Islet precursor cell (in vitro differentiated cells): ENCODE data around the gene CARD18.
"Not testable (repeated sequence)": the region's sequence is repeated elsewhere in the genome, so short reads cannot be mapped to it uniquely, and the experiment has no call there.

Source experiments
- DNase-seq: peaks from one replicate; pipeline ENCODE4 v3.0.0-alpha.2; 2018

The CARD18 gene

DNA sequence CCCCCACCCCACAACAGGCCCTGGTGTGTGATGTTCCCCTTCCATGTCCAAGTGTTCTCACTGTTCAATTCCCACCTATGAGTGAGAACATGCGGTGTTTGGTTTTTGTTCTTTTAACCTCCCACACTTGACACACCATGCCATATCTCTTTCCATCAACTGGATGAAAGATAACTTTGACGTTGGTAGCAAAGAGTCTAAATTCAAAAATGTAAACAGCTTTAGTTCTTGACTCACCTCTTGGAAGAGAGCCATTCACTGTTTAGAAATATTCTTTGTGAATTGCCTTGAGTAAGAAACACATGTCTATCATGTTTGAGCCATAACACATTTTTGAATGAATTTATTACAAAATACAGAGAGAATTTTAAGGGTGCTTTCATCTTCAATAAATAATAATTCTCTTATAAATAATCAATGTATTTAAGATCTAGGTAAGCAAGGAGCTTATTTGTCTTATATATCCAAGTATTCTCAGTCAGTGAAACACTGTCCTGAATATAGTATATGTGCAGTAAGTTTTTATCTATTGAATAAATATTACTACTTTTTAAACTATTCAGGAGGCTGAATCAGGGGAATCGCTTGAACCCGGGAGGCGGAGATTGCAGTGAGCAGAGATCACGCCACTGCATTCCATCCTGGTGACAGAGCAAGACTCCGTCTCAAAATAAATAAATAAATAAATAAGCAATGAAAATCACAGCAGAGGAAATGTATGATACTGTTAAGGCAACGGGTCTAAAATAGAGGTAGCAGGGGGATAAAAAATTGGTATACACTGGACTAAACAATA, 6.7 kb downstream of the CARD18 start:
- no peak for DNase-seq

DNA sequence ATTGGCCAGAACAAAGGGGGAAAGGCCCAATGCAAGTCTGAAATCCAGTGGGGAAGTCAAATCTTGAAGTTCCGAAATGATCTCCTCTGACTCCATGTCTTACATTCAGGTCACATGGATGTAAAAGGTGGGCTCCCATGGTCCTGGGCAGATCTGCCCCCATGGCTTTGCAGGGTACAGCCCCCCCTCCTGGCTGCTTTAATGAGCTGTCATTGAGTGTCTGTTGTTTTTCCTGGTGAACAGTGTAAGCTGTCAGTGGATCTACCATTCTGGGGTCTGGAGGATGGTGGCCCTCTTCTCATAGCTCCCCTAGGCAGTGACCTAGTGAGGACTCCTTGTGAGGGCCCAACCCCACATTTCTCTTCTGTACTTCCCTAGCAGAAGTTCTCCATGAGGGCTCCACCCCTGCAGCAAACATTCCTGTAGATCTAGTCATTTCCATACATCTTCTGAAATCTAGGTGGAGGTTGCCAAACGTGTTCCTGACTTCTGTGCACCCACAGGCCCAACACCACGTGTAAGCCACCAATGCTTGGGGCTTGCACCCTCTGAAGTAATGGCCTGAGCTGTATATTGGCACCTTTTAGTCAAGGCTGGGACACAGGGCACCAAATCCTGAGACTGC, 9.3 kb downstream of the CARD18 start:
- DNase-seq, result no peak

DNA sequence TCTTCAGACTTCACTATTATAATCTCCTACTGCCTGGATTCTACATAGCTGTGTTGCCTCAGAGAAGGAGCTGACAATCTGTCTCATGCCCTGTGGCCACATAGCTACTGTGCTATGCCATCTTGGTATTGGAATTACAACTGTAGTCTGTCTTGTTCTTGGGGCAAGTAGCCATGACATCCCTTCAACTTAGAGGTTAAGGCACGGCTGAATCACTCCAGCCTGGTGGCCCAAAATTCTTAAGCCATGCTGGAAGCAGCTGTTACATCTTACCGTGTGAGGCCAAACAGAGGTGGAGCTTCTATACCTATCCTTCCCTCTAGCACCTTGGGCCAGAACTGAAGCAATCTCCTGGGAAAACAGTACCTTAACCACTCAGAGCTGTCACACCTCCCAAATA, 14.8 kb downstream of the CARD18 start:
- no peak for DNase-seq

DNA sequence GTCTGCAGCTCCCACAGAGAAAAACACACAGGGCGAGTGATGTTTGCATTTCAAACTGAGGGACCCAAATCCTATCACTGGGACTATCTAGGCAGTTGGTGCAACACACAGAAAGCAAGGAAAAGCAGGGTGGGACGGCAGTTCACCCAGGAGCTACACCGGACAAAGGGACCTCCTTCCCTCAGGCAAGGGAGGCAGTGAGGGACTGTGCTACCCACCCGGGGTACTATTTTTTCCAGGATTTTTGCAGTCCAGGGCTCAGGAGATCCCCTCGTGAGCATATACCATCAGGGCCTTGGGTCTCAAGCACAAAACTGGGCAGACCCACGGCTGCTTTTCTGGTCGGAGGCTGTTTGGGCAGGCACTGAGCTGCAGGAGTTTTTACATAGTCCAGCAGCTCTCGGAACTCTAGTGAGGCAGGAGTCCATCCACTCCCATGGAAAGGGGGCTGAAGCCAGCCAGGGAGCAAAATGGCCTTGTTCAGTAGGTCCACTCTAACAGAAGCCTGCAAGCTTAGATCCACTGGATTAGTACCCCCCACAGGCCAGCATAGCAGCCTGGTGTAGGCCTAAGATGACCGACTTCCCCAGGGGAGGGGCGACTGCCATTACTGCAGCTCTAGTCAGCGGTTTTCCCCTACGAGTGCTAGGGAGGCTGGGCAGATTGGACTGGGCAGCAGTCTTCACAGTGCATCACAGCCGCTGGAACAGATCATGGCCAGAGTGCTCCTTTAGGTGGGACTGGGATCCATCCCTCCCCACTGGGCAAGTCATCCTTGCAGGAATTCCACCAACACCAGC, 28.2 kb downstream of the CARD18 start:
- no peak for DNase-seq

DNA sequence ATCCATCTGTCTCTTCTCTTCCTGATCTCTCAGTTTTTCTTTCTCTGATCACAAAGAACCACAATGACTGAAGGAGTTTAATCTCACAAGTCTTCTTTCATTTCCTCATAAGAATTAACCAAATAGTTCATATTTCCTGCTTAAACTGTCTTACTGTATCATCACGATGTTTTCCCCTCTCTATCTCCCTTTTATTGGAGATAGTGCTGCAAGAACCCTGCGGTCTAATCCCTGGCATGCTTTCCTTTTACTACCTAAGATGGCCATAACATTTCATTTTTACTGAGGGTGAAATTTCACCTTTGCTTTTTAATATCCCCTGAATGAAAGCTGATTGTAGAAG, 28.9 kb downstream of the CARD18 start:
- no peak for DNase-seq

DNA sequence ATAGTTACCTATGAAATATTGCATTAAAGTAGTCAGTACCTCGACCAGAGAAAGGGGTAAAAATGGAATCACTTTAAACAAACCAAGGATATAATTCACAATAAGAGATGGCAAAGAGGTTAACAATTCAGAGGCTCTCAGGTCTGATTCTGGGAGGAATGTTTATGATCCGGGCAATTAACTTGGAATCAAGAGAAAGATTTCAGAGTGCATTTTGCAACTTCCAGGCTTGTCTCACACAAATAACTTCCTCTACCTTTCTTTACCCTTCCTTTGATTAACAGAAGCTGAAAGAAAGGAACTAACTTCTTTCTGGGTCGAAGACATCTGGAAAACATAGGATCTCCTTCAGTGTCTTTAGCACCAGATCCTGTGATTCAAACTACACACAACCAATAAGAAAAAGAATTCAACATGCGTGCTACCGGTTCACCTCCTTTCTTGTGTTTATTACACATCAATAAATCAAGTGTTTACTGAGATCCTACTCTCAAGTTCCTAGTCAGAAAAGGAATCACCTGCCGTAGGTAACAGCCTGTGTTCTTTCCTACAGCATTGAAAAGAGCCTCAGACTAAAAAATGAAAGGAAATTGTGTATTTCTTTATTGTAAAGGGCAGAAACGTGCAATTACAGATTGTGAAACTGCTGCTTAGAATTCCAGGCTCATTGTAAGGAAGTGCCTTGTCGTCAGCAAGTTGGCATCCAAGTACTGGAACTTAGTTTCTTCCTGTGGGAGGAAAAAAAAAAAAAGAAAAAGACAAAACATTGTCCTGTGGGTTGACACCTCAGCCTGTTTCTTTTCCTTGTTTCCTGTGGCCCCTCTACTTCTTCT, 29.5 kb downstream of the CARD18 start:
- DNase-seq, result no peak

DNA sequence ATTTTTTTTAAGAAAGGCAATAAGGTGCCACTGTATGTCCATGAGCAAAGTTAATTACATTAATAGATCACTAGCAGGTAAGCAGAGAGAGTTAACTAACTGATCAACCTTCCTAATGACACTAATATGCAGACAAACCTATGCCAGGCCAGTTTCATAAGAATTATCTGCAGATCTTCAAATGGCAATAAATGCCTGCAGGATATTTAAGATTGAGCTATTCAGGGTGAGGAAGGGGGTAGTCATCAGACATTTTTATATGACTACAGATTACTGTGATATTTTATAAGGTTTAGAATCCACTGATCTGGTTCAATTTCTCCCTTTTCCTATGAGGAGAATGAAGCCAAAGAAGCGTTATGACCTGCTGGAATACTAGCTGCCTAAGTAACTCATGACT, 30.2 kb downstream of the CARD18 start:
- DNase-seq, result no peak

DNA sequence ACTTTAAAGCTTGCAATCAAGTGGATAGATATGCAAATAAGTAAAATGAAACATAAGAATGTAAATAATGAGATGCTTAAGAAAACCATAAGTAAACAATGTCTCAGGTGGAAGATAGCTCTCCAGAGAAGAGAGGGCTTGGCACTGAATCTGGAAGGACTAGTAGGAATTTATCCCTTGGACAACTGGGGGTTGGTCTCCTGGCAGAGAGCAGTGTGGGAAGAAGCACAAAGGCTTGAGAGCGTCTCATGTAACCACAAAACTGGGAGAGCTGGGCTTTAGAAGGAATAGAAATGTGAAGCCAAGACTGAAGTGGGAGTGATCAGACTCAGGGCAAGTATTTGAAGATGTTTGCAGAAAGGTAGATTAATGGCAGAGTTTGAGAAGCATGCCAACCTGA, 31.3 kb downstream of the CARD18 start:
- no peak for DNase-seq

DNA sequence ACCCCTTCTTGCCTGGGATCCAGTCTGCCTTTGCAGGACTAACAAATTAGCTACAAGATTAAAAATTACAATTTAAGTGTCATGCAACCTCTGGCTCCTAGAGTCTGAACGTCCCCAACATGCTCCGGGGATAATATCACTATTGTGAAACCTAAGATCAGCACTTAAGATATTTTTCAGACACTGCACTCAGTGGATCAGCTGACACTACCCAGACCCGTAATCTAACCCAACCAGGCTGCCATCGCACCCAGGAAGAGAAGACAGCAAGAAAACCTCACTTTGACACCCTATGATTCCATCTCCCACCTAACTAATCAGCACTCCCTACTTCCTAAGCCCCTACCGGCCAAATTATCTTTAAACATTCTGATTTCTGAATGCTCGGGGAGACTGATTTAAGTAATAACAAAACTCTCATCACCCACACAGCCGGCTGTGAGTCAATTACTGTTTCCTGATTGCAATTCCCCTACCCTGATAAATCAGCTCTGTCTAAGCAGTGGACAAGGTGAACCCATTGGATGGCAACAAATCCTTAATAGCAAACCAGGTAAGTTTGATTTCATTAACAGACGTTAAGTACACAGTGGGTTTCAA, 32.2 kb downstream of the CARD18 start:
- not testable (repeated sequence) for DNase-seq

DNA sequence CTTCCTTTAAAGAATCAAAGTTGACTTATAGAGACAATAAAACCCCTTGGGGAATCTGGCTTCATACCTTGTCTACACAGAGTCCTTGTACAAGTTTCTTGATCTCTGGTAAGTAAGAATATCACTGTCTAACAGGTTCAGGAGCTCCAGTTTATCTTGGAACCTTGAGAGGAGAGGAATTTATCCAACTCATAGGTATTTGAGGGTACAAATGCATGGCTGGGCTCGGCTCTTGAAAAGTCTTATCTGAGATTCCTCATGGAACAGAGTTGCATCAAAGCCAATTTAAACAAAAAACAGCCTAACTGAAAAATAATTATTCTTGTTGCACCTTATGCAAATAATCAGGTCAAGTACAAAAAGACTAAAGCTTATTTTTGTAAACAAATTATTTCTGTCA, 33.4 kb downstream of the CARD18 start:
- DNase-seq, result no peak

DNA sequence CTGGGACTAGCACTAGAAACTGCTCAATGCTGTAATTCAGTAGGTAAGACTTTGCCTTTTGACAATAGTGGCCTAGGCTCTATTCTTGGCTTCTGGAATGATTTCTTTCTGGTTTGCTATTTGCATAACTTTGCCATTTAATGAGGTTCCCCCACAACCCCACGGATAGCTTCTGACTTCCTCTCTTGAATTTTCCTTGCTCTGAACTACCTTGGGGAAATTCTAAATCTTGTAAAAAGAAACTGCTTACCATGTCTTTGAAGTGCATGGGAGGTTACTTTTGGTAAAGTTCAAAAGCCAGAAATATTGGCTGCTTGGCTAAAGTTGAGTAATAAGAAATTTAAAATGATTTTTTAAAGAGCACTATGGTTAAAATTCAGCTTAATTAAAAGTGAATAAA, 35.3 kb downstream of the CARD18 start:
- no peak for DNase-seq

DNA sequence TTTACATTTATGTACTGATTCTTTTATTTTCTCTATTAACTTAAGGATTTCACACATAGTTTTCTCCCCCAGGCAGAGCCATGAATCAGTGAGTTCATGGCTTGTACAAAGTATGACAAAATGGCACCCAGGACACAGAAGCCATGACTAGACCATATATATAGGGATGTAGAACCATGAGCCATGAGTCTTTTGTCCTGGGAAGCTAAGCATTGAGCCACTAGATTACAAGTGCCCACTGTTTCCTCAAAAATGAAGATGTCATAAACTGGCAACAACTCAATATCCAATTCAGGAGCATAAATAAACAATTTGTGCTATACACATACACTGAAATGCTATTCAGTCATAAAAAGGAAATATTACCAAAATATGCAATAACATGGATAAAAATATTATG, 36.2 kb downstream of the CARD18 start:
- no peak for DNase-seq

DNA sequence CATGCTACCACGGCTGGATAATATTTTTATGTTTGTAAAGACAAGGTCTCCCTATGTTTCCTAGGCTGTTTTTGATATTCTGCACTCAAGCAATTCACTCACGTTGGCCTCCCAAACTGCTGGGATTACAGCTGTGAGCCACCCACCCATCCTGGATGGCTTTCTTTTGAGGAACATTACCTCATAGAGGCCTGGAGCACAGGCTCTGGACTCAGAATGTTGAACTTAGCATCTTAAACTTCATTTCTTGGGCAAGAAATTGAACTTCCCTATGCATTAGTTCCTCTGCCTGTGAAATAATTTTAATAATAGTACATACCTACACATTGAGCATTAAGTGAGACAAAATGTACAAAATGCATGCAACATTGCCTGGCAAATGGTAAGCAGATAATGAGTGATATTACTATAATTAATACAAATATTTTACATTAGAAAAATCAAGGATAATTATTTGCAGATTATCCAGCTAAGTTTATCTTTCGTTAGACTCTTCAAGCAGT, 37.4 kb downstream of the CARD18 start:
- DNase-seq, result not testable (repeated sequence)

DNA sequence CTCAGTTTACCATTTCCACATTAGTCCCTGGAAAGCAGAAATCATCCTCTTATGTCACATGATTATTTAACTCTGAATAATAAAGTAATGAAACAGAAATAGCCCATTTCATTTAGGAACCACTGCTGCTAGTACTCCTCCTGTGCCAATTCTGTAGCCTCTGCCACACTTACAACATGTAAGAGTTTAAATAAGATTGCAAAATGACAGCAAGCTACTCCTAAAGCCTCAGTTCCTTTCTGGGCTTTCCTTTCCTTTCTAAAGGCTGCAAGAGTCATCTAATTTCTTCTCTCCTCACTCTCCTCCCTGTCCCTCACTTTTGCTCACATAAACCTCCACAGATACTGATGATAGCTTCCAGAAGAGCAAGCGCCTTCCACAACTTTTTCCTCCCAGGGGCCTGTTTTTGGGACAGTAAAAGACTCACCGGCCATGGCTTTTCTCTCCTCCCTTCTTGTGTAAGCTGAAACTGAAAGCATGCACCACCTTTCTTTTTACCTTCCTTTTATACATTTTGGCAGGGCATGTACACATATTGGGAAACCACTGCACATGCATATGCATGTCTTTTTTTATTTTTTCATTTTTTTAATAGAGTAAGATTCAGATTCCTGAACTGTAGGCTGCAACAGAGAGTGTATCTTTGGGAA, 38.5 kb downstream of the CARD18 start:
- DNase-seq, result no peak

DNA sequence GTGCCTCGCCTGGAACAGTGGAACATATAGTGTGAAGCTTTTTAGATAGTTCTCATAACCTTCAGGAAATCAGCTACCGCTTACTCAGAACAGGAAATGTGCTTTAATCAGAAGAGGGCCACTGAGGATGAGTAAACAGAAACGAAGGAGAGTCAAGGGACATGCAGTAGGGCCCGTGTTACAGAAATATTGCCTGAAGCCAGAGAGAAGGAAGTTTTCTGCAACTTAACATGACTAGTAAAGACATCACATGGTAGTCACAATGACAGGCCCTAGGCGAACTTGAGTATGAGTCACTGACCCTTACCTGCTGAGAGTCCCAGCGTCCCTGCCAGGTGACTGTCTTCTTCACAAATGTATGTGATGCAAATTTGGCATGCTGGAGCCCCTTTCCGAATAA, 39.4 kb downstream of the CARD18 start:
- DNase-seq, result peak; percentile 72

DNA sequence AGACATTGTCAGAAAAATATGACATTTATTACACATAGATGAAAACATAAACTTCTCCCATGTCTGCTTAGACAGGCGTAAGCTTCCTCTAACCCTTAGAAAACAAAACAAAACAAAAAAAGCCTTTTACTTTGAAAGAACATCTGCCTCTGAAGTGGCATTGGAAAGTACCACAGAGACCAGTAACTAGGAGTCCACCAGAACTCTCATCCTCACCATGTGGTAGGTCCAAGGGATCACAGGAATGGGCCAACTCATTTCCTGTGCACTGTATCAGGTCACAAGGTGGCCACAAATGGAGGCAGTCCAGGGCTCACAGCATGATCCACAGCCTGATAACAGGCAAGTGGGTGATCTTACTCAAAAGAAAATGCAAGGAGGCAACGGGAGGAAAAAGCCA, 40.0 kb downstream of the CARD18 start:
- not testable (repeated sequence) for DNase-seq

DNA sequence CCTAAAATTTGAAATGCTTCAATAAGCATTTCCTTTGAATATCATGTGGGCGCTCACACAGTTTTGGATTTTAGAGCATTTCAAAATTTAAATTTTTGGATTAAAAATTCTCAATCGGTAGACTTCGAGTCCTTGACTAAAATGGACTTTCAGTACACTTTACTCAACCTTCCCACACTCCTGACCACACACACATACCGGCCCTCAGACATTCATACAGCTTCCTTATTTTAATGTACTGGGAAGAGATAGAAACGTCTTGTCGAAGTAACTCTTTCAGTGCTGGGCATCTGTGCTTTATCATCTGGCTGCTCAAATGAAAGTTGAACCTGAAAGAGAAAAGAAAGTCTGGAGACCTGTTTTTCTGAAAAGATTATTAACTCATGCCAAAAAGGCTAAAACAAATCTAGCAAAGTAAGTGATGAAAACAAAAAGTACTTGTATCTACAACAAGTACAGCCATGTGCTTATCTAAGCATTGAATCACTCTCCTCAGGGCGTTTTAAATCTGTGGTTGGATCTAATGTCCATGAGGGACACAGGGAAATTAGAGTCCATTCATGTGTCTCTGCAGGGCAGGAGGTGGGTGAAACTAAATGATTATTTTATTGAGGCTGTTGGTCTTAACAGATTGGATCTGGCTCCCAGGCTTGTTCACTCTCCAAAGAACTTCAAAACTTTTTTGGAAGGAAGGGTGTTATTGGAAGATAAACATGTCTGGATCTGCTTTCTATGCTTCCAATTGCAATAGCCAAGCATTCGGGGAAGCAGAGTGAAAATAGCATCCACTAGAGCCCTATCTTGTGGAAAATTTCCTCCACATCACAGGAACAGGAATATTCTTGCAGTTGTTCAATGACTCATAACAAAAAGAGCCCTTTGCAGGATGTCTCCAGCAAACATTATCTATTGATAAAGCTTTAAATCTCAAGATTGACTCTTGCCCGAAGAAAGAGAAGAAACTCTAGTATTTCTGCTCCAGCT, 47.0 kb downstream of the CARD18 start:
- peak; percentile 66 for DNase-seq
